Ascending aorta (tissue), 2 donors: ENCODE results near the gene XKR7. TPM values are rescaled to one million over a fixed set of nuclear protein-coding genes. Genes with fewer than 3 reads are reported as not detected.

Experiments used
- DNase-seq, 2 donors: peaks; one replicate each; pipeline ENCODE4 v3.0.0-alpha.2; 2019; ENCODE audit warnings: low spot score in 2 of 2
- H3K27ac ChIP-seq, 2 donors: fragments of 200-600 bp; sonication (generic); one replicate each; pipeline ENCODE4 v1.5.1; 2016 to 2017; ENCODE audit warnings: mild to moderate bottlenecking in 1 of 2
- H3K27me3 ChIP-seq: fragments of 200-600 bp; sonication (generic); one replicate; pipeline ENCODE4 v1.5.1; 2017
- H3K36me3 ChIP-seq, 2 donors: fragments of 200-600 bp; sonication (generic); one replicate each; pipeline ENCODE4 v1.5.1; 2016
- H3K4me1 ChIP-seq, 2 donors: fragments of 200-600 bp; sonication (generic); one replicate each; pipeline ENCODE4 v1.5.1; 2016 to 2017; ENCODE audit warnings: mild to moderate bottlenecking in 1 of 2
- H3K4me3 ChIP-seq, 2 donors: fragments of 200-600 bp; sonication (generic); one replicate each; pipeline ENCODE4 v1.5.1; 2016 to 2017; ENCODE audit warnings: mild to moderate bottlenecking in 1 of 2
- H3K9me3 ChIP-seq, 2 donors: fragments of 200-600 bp; sonication (generic); one replicate each; pipeline ENCODE4 v1.5.1; 2016
- CTCF ChIP-seq, 3 experiments: fragments of 200-600 bp in 2 of 3; fragments of 450-650 bp in 1 of 3; sonication (generic) in 2 of 3; IDR thresholded peaks; one replicate each; pipeline ENCODE4 v1.5.1; 2016 to 2019; ENCODE audit warnings: antibody characterized with exemption in 3 of 3, mild to moderate bottlenecking in 1 of 3, moderate library complexity in 1 of 3
- intact Hi-C: fragments of 100-400 bp; cut with DNase I; formaldehyde crosslinking; loops from one replicate; pipeline ENCODE4 v1.15.1; 2023
- total RNA-seq: library from RNA; depleted of rRNA; stranded (reverse); fragments of >200 nt; gene quantifications from one replicate; pipeline ENCODE4 v1.1.0, GENCODE V29; 2016

The XKR7 gene
- total RNA-seq, 1 donor from 2014 or later, result not detected

GRCh38 chr20:31987744-31988143 lies 19.8 kb downstream of the XKR7 start:
- DNase-seq, result no peak
- TF ChIP-seq CTCF (IDR thresholded peaks at IDR 0.05), result no peak
- H3K4me1 ChIP-seq, result no peaks in the 10 kb centered on the region
- no peaks in the 10 kb centered on the region for H3K9me3 ChIP-seq
- H3K4me3 ChIP-seq, result no peak overlapping the region
- intact Hi-C loops, result no loop called here
- no peaks in the 10 kb centered on the region for H3K27me3 ChIP-seq
- no peak overlapping the region for H3K27ac ChIP-seq
- no peaks in the 10 kb centered on the region for H3K36me3 ChIP-seq

- Histone ChIP-seq H3K4me1 (no peaks in the 10 kb centered on the region), H3K9me3 (no peaks in the 10 kb centered on the region), H3K27me3 (no peaks in the 10 kb centered on the region), H3K4me3 (no peak overlapping the region), H3K36me3 (no peaks in the 10 kb centered on the region), H3K27ac (no peak overlapping the region)
- no peak for TF ChIP-seq CTCF (IDR thresholded peaks at IDR 0.05)
- intact Hi-C loops, result no loop called here
- no peak for DNase-seq
Measured at GRCh38 chr20:31988430-31989015, 20.6 kb downstream of the XKR7 start.

GRCh38 chr20:31989030-31989645 lies 21.2 kb downstream of the XKR7 start:
- no peak for TF ChIP-seq CTCF (IDR thresholded peaks at IDR 0.05)
- no peaks in the 10 kb centered on the region for H3K27me3 ChIP-seq
- no peaks in the 10 kb centered on the region for H3K4me1 ChIP-seq
- H3K4me3 ChIP-seq, result no peak overlapping the region
- DNase-seq, result no peak
- no peak overlapping the region for H3K27ac ChIP-seq
- intact Hi-C loops, result no loop called here
- no peaks in the 10 kb centered on the region for H3K36me3 ChIP-seq
- no peaks in the 10 kb centered on the region for H3K9me3 ChIP-seq

GRCh38 chr20:31990641-31991338 lies 22.8 kb downstream of the XKR7 start:
- DNase-seq, result no peak
- H3K36me3 ChIP-seq, result no peaks in the 10 kb centered on the region
- no peak overlapping the region for H3K4me3 ChIP-seq
- H3K27ac ChIP-seq, result no peak overlapping the region
- H3K9me3 ChIP-seq, result no peaks in the 10 kb centered on the region
- no peak for TF ChIP-seq CTCF (IDR thresholded peaks at IDR 0.05)
- intact Hi-C loops, result no loop called here
- H3K27me3 ChIP-seq, result no peaks in the 10 kb centered on the region
- H3K4me1 ChIP-seq, result no peaks in the 10 kb centered on the region

- no peak overlapping the region for H3K27ac ChIP-seq
- no peak for TF ChIP-seq CTCF (IDR thresholded peaks at IDR 0.05)
- H3K27me3 ChIP-seq, result no peaks in the 10 kb centered on the region
- DNase-seq, result no peak
- no peaks in the 10 kb centered on the region for H3K36me3 ChIP-seq
- intact Hi-C loops, result no loop called here
- H3K4me1 ChIP-seq, result no peaks in the 10 kb centered on the region
- no peaks in the 10 kb centered on the region for H3K9me3 ChIP-seq
- no peak overlapping the region for H3K4me3 ChIP-seq
Measured at GRCh38 chr20:31991339-31991705, 23.4 kb downstream of the XKR7 start.
